HG02870 (cell line): ENCODE data around the gene BRMS1.

Experiments
- ATAC-seq: cut with Tn5 transposase; IDR thresholded peaks from one replicate; pipeline ENCODE4 v1.9.1; 2021; ENCODE audit warnings: mild to moderate bottlenecking, moderate library complexity; ENCODE audit not compliant: unreplicated experiment

The BRMS1 gene

GRCh38 chr11:66338276-66339161, 6.4 kb downstream of the BRMS1 start:
- no peak for ATAC-seq

GRCh38 chr11:66337103-66337899, 7.6 kb downstream of the BRMS1 start:
- no peak for ATAC-seq

- peak; percentile 60 for ATAC-seq
Measured at GRCh38 chr11:66336234-66337102, 8.4 kb downstream of the BRMS1 start, which contains the start of gene RIN1. RIN1 (minus strand) TSS chr11:66336434; CDS start chr11:66336402, 32 bp downstream.

- no peak for ATAC-seq
Measured at GRCh38 chr11:66335531-66336233, 9.2 kb downstream of the BRMS1 start.

GRCh38 chr11:66334605-66335442, 10.1 kb downstream of the BRMS1 start:
- no peak for ATAC-seq

- ATAC-seq = no peak
Measured at GRCh38 chr11:66333896-66334604, 10.9 kb downstream of the BRMS1 start.

- ATAC-seq = no peak
Measured at GRCh38 chr11:66333220-66333877, 11.6 kb downstream of the BRMS1 start.

GRCh38 chr11:66332371-66333219, 12.3 kb downstream of the BRMS1 start:
- no peak for ATAC-seq

- ATAC-seq = no peak
Measured at GRCh38 chr11:66331542-66332370, 13.1 kb downstream of the BRMS1 start.

- no peak for ATAC-seq
Measured at GRCh38 chr11:66330931-66331330, 14.0 kb downstream of the BRMS1 start.

GRCh38 chr11:66329165-66329673, 15.7 kb downstream of the BRMS1 start:
- no peak for ATAC-seq

- no peak for ATAC-seq
Measured at GRCh38 chr11:66328302-66329144, 16.4 kb downstream of the BRMS1 start.

GRCh38 chr11:66328031-66328301, 16.9 kb downstream of the BRMS1 start:
- ATAC-seq = no peak

- ATAC-seq = no peak
Measured at GRCh38 chr11:66327171-66328030, 17.5 kb downstream of the BRMS1 start.
